GM13977 (cell line): ENCODE data around the gene MYH16.
"Not testable (repeated sequence)": the region's sequence is repeated elsewhere in the genome, so short reads cannot be mapped to it uniquely, and the experiment has no call there.

Experiments used
- DNase-seq: peaks from one replicate; pipeline ENCODE4 v3.0.0; 2012; ENCODE audit warnings: low spot score
- CTCF ChIP-seq: IDR thresholded peaks from 2 replicates; pipeline ENCODE4 v1.5.1; 2012; ENCODE audit warnings: mild to moderate bottlenecking, control low read depth; ENCODE audit not compliant: insufficient read depth; ENCODE audit errors: extremely low read depth, missing control alignments
- in situ Hi-C: fragments of 300-500 bp; cut with MboI; formaldehyde crosslinking; loops from one replicate; pipeline ENCODE4 v1.12.0; 2022; ENCODE audit warnings: low sequenced_read_pairs, low pct_unique_long_range_greater_than_20kb, mixed read lengths, inconsistent platforms; ENCODE audit not compliant: unreplicated experiment

The MYH16 gene

GRCh38 chr7:99272476-99273045 lies at the start of gene MYH16:
Gene MYH16 (plus strand): TSS chr7:99272839.
- TF ChIP-seq CTCF: no peak
- DNase-seq: no peak
- in situ Hi-C loops: no loop called here

- DNase-seq: not testable (repeated sequence)
Observed at GRCh38 chr7:99224263-99224898, 48.3 kb upstream of the MYH16 start.

GRCh38 chr7:99224899-99225265 lies 47.8 kb upstream of the MYH16 start:
- TF ChIP-seq CTCF: no peak
- in situ Hi-C loops: no loop called here

More at GRCh38 chr7:99224263-99224898, 48.3 kb upstream of the MYH16 start:
- in situ Hi-C loops: not testable (repeated sequence)

GRCh38 chr7:99229234-99229633 lies 43.4 kb upstream of the MYH16 start:
- no peak for DNase-seq
- in situ Hi-C loops: no loop called here
- no peak for TF ChIP-seq CTCF

More at GRCh38 chr7:99224899-99225265, 47.8 kb upstream of the MYH16 start:
- DNase-seq: no peak

GRCh38 chr7:99232082-99232770 lies 40.4 kb upstream of the MYH16 start:
- no peak for DNase-seq
- in situ Hi-C loops: no loop called here
- no peak for TF ChIP-seq CTCF

- in situ Hi-C loops, DNase-seq: not testable (repeated sequence)
Observed at GRCh38 chr7:99232955-99233354, 39.7 kb upstream of the MYH16 start.

- no peak for TF ChIP-seq CTCF
- in situ Hi-C loops: no loop called here
- DNase-seq: no peak
Observed at GRCh38 chr7:99234185-99234584, 38.5 kb upstream of the MYH16 start.
